Measurements from ENCODE around the gene ZNF441. TPM values are rescaled to one million over a fixed set of nuclear protein-coding genes. Genes with fewer than 3 reads are reported as not detected.
"Not testable (repeated sequence)": the region's sequence is repeated elsewhere in the genome, so short reads cannot be mapped to it uniquely, and the experiment has no call there.

ZNF441 gene
- total RNA-seq, 1 experiment from 2014 or later = 1.8 TPM

DNA sequence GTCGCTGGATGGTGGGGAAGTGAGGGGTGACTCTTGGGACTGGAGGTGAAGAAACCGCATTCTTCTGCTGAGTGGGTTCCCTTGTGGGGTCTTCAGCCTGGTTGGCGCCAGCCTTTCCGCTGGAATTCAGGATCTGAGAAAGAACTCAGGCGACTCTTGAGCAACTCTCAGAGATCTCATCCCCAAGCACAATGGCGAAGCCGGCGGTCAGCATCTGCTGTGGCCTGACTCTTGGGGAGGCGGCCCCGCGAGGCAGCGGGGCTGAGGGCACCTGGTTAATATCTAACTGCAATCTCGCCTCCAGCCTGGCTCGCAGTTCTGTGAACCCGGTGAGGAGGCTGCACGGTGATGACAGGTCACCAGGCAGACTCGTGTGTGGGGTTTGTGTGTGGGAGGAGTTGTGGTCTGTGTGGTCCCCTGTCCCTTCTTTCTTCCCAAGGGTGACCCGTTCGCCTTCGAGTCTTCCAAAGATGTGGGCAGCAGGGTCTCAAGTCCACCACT is 883 bp downstream of the ZNF441 start:
- Mint-ChIP-seq H3K4me3 (peak overlapping the region; percentile 95), H3K27ac (no peak overlapping the region), H3K27me3 (ENCODE audit: low read depth) (peaks cover 75% of the 10 kb centered on the region), H3K9me3 (peaks cover 33% of the 10 kb centered on the region), H3K4me1 (peaks cover 4% of the 10 kb centered on the region; the same call in 1 of the 2 replicates), H3K36me3 (peaks cover 10% of the 10 kb centered on the region)
- ChIA-PET POLR2A (interaction anchor here (0.7 to 1.3 kb wide), 3 partner anchors 46 to 92 kb away, joined by 4 to 5 read pairs (median 4); partner anchors contain the start of gene ZNF440), CTCF (interaction anchor here (1.3 kb wide), 1 partner anchor 81 kb away, joined by 3 read pairs; the partner anchor contains the start of gene ZNF439)
- DNase-seq (ENCODE audit: low spot score) = no peak
- no peak for ATAC-seq
- TF ChIP-seq, protein P1, sequence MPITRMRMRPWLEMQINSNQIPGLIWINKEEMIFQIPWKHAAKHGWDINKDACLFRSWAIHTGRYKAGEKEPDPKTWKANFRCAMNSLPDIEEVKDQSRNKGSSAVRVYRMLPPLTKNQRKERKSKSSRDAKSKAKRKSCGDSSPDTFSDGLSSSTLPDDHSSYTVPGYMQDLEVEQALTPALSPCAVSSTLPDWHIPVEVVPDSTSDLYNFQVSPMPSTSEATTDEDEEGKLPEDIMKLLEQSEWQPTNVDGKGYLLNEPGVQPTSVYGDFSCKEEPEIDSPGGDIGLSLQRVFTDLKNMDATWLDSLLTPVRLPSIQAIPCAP (CRISPR knock-in tag; IDR thresholded peaks at IDR 0.05) = no peak
- TF ChIP-seq SOX15 (CRISPR knock-in tag; IDR thresholded peaks at IDR 0.05) = no peak
- TF ChIP-seq, protein P2, sequence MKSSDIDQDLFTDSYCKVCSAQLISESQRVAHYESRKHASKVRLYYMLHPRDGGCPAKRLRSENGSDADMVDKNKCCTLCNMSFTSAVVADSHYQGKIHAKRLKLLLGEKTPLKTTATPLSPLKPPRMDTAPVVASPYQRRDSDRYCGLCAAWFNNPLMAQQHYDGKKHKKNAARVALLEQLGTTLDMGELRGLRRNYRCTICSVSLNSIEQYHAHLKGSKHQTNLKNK (CRISPR knock-in tag; IDR thresholded peaks at IDR 0.05) = no peak
- TF ChIP-seq TCF7 (CRISPR knock-in tag; IDR thresholded peaks at IDR 0.05; ENCODE audit: low read depth) = no peak
- TF ChIP-seq TEAD4 (CRISPR knock-in tag; IDR thresholded peaks at IDR 0.05) = no peak
- TF ChIP-seq KAT7 (CRISPR knock-in tag; IDR thresholded peaks at IDR 0.05; ENCODE audit: borderline replicate concordance) = no peak
- no peak for TF ChIP-seq CREB1 (CRISPR knock-in tag; IDR thresholded peaks at IDR 0.05)
- no peak for TF ChIP-seq ZNF121 (CRISPR knock-in tag; IDR thresholded peaks at IDR 0.05)
- TF ChIP-seq, protein P3, sequence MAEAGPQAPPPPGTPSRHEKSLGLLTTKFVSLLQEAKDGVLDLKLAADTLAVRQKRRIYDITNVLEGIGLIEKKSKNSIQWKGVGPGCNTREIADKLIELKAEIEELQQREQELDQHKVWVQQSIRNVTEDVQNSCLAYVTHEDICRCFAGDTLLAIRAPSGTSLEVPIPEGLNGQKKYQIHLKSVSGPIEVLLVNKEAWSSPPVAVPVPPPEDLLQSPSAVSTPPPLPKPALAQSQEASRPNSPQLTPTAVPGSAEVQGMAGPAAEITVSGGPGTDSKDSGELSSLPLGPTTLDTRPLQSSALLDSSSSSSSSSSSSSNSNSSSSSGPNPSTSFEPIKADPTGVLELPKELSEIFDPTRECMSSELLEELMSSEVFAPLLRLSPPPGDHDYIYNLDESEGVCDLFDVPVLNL (CRISPR knock-in tag; IDR thresholded peaks at IDR 0.05; ENCODE audit: borderline replicate concordance, low read depth) = no peak
- TF ChIP-seq JAZF1 (CRISPR knock-in tag; IDR thresholded peaks at IDR 0.05) = no peak
- TF ChIP-seq ZNF396 (CRISPR knock-in tag; IDR thresholded peaks at IDR 0.05; ENCODE audit: borderline replicate concordance) = no peak
- TF ChIP-seq, protein P4, sequence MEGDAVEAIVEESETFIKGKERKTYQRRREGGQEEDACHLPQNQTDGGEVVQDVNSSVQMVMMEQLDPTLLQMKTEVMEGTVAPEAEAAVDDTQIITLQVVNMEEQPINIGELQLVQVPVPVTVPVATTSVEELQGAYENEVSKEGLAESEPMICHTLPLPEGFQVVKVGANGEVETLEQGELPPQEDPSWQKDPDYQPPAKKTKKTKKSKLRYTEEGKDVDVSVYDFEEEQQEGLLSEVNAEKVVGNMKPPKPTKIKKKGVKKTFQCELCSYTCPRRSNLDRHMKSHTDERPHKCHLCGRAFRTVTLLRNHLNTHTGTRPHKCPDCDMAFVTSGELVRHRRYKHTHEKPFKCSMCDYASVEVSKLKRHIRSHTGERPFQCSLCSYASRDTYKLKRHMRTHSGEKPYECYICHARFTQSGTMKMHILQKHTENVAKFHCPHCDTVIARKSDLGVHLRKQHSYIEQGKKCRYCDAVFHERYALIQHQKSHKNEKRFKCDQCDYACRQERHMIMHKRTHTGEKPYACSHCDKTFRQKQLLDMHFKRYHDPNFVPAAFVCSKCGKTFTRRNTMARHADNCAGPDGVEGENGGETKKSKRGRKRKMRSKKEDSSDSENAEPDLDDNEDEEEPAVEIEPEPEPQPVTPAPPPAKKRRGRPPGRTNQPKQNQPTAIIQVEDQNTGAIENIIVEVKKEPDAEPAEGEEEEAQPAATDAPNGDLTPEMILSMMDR (IDR thresholded peaks at IDR 0.05) = no peak

DNA sequence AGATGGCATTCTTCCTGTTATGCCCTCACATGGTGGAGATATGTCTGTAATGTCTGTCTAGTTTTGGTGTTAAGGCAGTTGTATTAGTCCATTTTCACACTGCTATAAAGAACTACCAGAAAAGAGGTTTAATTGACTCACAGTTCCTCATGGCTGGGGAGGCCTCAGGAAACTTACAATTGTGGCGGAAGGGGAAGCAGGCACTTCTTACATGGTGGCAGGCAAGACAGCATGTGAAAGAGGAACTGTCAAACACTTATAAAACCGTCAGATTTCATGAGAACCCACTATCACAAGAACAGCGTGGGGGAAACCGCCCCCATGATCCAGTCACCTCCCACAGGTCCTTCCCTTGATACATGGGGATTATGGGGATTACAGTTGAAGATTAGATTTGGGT is 3.2 kb downstream of the ZNF441 start:
- POLR2A ChIA-PET = no interaction called here
- no peak overlapping the region for H3K27ac Mint-ChIP-seq
- peaks cover 46% of the 10 kb centered on the region for H3K9me3 Mint-ChIP-seq
- H3K4me3 Mint-ChIP-seq = no peak overlapping the region
- peaks cover 10% of the 10 kb centered on the region for H3K36me3 Mint-ChIP-seq
- H3K4me1 Mint-ChIP-seq = peaks cover 4% of the 10 kb centered on the region; the same call in 1 of the 2 replicates
- CTCF ChIA-PET = no interaction called here
- no peak for TF ChIP-seq FOXJ3 (CRISPR knock-in tag; IDR thresholded peaks at IDR 0.05; ENCODE audit: borderline replicate concordance)
- TF ChIP-seq, protein P5, sequence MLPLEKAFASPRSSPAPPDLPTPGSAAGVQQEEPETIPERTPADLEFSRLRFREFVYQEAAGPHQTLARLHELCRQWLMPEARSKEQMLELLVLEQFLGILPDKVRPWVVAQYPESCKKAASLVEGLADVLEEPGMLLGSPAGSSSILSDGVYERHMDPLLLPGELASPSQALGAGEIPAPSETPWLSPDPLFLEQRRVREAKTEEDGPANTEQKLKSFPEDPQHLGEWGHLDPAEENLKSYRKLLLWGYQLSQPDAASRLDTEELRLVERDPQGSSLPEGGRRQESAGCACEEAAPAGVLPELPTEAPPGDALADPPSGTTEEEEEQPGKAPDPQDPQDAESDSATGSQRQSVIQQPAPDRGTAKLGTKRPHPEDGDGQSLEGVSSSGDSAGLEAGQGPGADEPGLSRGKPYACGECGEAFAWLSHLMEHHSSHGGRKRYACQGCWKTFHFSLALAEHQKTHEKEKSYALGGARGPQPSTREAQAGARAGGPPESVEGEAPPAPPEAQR (CRISPR knock-in tag; IDR thresholded peaks at IDR 0.05) = no peak
- TF ChIP-seq, protein P6, sequence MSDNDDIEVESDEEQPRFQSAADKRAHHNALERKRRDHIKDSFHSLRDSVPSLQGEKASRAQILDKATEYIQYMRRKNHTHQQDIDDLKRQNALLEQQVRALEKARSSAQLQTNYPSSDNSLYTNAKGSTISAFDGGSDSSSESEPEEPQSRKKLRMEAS (CRISPR knock-in tag; IDR thresholded peaks at IDR 0.05) = no peak
- TF ChIP-seq HMGA2 (CRISPR knock-in tag; IDR thresholded peaks at IDR 0.05) = no peak
- no peak for ATAC-seq
- peaks cover 58% of the 10 kb centered on the region for H3K27me3 Mint-ChIP-seq (ENCODE audit: low read depth)
- no peak for DNase-seq (ENCODE audit: low spot score)

DNA sequence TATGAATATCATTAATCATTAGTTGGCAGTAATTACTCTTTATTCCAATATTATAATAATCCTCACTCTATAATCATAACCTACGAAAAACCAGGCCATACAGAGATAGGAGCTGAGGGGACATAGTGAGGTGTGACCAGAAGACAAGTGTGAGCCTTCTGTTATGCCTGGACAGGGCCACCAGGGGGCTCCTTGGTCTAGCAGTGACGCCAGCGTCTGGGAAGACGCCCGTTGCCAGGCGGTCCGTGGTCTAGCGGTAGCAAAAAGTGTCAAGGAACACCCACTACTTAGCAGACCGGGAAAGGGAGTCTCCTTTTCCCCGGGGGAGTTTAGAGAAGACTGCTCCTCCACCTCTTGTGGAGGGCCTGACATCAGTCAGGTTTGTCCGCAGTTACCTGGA is 4.7 kb downstream of the ZNF441 start:
- TF ChIP-seq, protein P4 (IDR thresholded peaks at IDR 0.05) = peak; percentile 40; the same call in 1 of the 2 replicates
- POLR2A ChIA-PET, H3K4me1 Mint-ChIP-seq, H3K4me3 Mint-ChIP-seq, H3K27ac Mint-ChIP-seq, ATAC-seq, H3K36me3 Mint-ChIP-seq: not testable (repeated sequence)
- CTCF ChIA-PET = interaction anchor here (0.6 to 0.8 kb wide), 5 partner anchors 26 to 460 kb away, joined by 3 read pairs; no protein-coding TSS in a partner anchor
- Mint-ChIP-seq H3K27me3 (ENCODE audit: low read depth) (peaks cover 51% of the 10 kb centered on the region), H3K9me3 (peaks cover 54% of the 10 kb centered on the region)
- DNase-seq (ENCODE audit: low spot score) = peak; percentile 60
